Activated CD4-positive, alpha-beta T cell treated with anti-CD3 and anti-CD28 coated beads for 48 hours (primary cell): ENCODE measurements around the gene CYGB.
"Not testable (repeated sequence)": the region's sequence is repeated elsewhere in the genome, so short reads cannot be mapped to it uniquely, and the experiment has no call there.

Experiments used
- DNase-seq: peaks from one replicate; pipeline ENCODE4 v3.0.0-alpha.2; 2020

CYGB gene

GRCh38 chr17:76566988-76567431 lies 29.5 kb upstream of the CYGB start:
- no peak for DNase-seq

GRCh38 chr17:76566613-76566943 lies 29.1 kb upstream of the CYGB start:
- DNase-seq = no peak

- DNase-seq = no peak
Measured at GRCh38 chr17:76565728-76566612, 28.5 kb upstream of the CYGB start.

- peak; percentile 44 for DNase-seq
Measured at GRCh38 chr17:76564991-76565727, 27.6 kb upstream of the CYGB start.

- not testable (repeated sequence) for DNase-seq
Measured at GRCh38 chr17:76563359-76563758, 25.9 kb upstream of the CYGB start.

GRCh38 chr17:76562734-76563148 lies 25.2 kb upstream of the CYGB start:
- no peak for DNase-seq

GRCh38 chr17:76561799-76562268 lies 24.3 kb upstream of the CYGB start:
- DNase-seq = no peak

- DNase-seq = no peak
Measured at GRCh38 chr17:76561332-76561731, 23.8 kb upstream of the CYGB start.

- no peak for DNase-seq
Measured at GRCh38 chr17:76560877-76561221, 23.3 kb upstream of the CYGB start.

- DNase-seq = no peak
Measured at GRCh38 chr17:76560036-76560876, 22.7 kb upstream of the CYGB start.

- DNase-seq = not testable (repeated sequence)
Measured at GRCh38 chr17:76559460-76559859, 22.0 kb upstream of the CYGB start.

- DNase-seq = peak; percentile 33
Measured at GRCh38 chr17:76558198-76559095, 20.9 kb upstream of the CYGB start.

- peak; percentile 96 for DNase-seq
Measured at GRCh38 chr17:76557368-76558197, 20.1 kb upstream of the CYGB start.

- peak; percentile 37 for DNase-seq
Measured at GRCh38 chr17:76556765-76557367, 19.4 kb upstream of the CYGB start.

- DNase-seq = no peak
Measured at GRCh38 chr17:76554131-76554530, 16.6 kb upstream of the CYGB start.

- DNase-seq = no peak
Measured at GRCh38 chr17:76553178-76553908, 15.8 kb upstream of the CYGB start.

GRCh38 chr17:76551685-76552084 lies 14.2 kb upstream of the CYGB start:
- DNase-seq = no peak

GRCh38 chr17:76550712-76551615 lies 13.5 kb upstream of the CYGB start:
- DNase-seq = no peak

GRCh38 chr17:76549539-76549938 lies 12.0 kb upstream of the CYGB start:
- no peak for DNase-seq
